IPS-15b (cell line): ENCODE results near the gene VPS29.
"Not testable (repeated sequence)": the region's sequence is repeated elsewhere in the genome, so short reads cannot be mapped to it uniquely, and the experiment has no call there.

Source experiments
- H3K27me3 ChIP-seq: one replicate; pipeline ENCODE4 v1.6.1; 2013; ENCODE audit warnings: low read length; ENCODE audit not compliant: control insufficient read depth, insufficient read depth
- H3K36me3 ChIP-seq: one replicate; pipeline ENCODE4 v1.6.1; 2013; ENCODE audit warnings: low read length; ENCODE audit not compliant: control insufficient read depth, insufficient read depth
- H3K4me1 ChIP-seq: one replicate; pipeline ENCODE4 v1.6.1; 2013; ENCODE audit warnings: mild to moderate bottlenecking, low read length; ENCODE audit not compliant: control insufficient read depth, insufficient read depth
- H3K4me3 ChIP-seq: one replicate; pipeline ENCODE4 v1.5.1; 2013; ENCODE audit warnings: low read depth, low read length
- H3K9ac ChIP-seq: one replicate; pipeline ENCODE4 v1.6.1; 2013; ENCODE audit warnings: low read depth, mild to moderate bottlenecking, low read length
- H3K9me3 ChIP-seq: one replicate; pipeline ENCODE4 v1.6.1; 2013; ENCODE audit warnings: mild to moderate bottlenecking, low read length; ENCODE audit not compliant: control insufficient read depth, insufficient read depth

VPS29 gene

GRCh38 chr12:110466791-110467190, 35.1 kb downstream of the VPS29 start:
- Histone ChIP-seq H3K27me3 (no peaks in the 10 kb centered on the region), H3K4me3 (peak overlapping the region; percentile 81), H3K9me3 (no peaks in the 10 kb centered on the region), H3K9ac (no peak overlapping the region), H3K36me3 (peaks cover 6% of the 10 kb centered on the region), H3K4me1 (no peaks in the 10 kb centered on the region)

GRCh38 chr12:110465765-110466164, 36.1 kb downstream of the VPS29 start:
- H3K36me3 ChIP-seq, H3K9me3 ChIP-seq, H3K4me1 ChIP-seq, H3K27me3 ChIP-seq, H3K9ac ChIP-seq, H3K4me3 ChIP-seq: not testable (repeated sequence)

GRCh38 chr12:110465024-110465423, 36.9 kb downstream of the VPS29 start:
- Histone ChIP-seq H3K27me3 (no peaks in the 10 kb centered on the region), H3K4me1 (no peaks in the 10 kb centered on the region), H3K9me3 (no peaks in the 10 kb centered on the region), H3K4me3 (no peak overlapping the region), H3K36me3 (peaks cover 6% of the 10 kb centered on the region), H3K9ac (no peak overlapping the region)

GRCh38 chr12:110461189-110461588, 40.7 kb downstream of the VPS29 start:
- not testable (repeated sequence) for H3K27me3 ChIP-seq, H3K4me3 ChIP-seq, H3K4me1 ChIP-seq, H3K9ac ChIP-seq, H3K9me3 ChIP-seq
- peaks cover 11% of the 10 kb centered on the region for H3K36me3 ChIP-seq

- H3K27me3 ChIP-seq, result no peaks in the 10 kb centered on the region
- H3K9me3 ChIP-seq, result no peaks in the 10 kb centered on the region
- no peaks in the 10 kb centered on the region for H3K4me1 ChIP-seq
- H3K36me3 ChIP-seq, result peaks cover 15% of the 10 kb centered on the region
- no peak overlapping the region for H3K9ac ChIP-seq
- no peak overlapping the region for H3K4me3 ChIP-seq
Measured at GRCh38 chr12:110458756-110459155, 43.2 kb downstream of the VPS29 start.

- H3K4me3 ChIP-seq, result no peak overlapping the region
- peaks cover 10% of the 10 kb centered on the region for H3K36me3 ChIP-seq
Measured at GRCh38 chr12:110453569-110454296, 48.2 kb downstream of the VPS29 start.

GRCh38 chr12:110451263-110451662, 50.6 kb downstream of the VPS29 start:
- Histone ChIP-seq H3K4me3 (no peak overlapping the region), H3K9ac (no peak overlapping the region), H3K9me3 (no peaks in the 10 kb centered on the region), H3K36me3 (peaks cover 11% of the 10 kb centered on the region), H3K27me3 (no peaks in the 10 kb centered on the region), H3K4me1 (no peaks in the 10 kb centered on the region)

More at GRCh38 chr12:110453569-110454296, 48.2 kb downstream of the VPS29 start:
- H3K4me1 ChIP-seq, result no peaks in the 10 kb centered on the region
- no peaks in the 10 kb centered on the region for H3K27me3 ChIP-seq
- H3K9ac ChIP-seq, result no peak overlapping the region
- no peaks in the 10 kb centered on the region for H3K9me3 ChIP-seq

- Histone ChIP-seq H3K4me3 (peak within 1 kb of the TSS; percentile 82), H3K9me3 (no peaks in the 10 kb centered on the region), H3K36me3 (peaks cover 7% of the 10 kb centered on the region), H3K9ac (peak within 1 kb of the TSS; percentile 89), H3K27me3 (no peaks in the 10 kb centered on the region), H3K4me1 (no peaks in the 10 kb centered on the region)
Measured at GRCh38 chr12:110449799-110450497, 52.0 kb downstream of the VPS29 start, which contains the start of gene ARPC3. TSS of gene ARPC3 (minus strand) at chr12:110450337. CDS start at chr12:110450260, 77 bp downstream.

GRCh38 chr12:110444455-110444854, 57.5 kb downstream of the VPS29 start:
- Histone ChIP-seq H3K36me3 (peaks cover 3% of the 10 kb centered on the region), H3K4me1 (no peaks in the 10 kb centered on the region), H3K9me3 (no peaks in the 10 kb centered on the region), H3K9ac (no peak overlapping the region), H3K27me3 (no peaks in the 10 kb centered on the region), H3K4me3 (no peak overlapping the region)
